Measurements from ENCODE around the gene IER2.

IER2 gene

DNA sequence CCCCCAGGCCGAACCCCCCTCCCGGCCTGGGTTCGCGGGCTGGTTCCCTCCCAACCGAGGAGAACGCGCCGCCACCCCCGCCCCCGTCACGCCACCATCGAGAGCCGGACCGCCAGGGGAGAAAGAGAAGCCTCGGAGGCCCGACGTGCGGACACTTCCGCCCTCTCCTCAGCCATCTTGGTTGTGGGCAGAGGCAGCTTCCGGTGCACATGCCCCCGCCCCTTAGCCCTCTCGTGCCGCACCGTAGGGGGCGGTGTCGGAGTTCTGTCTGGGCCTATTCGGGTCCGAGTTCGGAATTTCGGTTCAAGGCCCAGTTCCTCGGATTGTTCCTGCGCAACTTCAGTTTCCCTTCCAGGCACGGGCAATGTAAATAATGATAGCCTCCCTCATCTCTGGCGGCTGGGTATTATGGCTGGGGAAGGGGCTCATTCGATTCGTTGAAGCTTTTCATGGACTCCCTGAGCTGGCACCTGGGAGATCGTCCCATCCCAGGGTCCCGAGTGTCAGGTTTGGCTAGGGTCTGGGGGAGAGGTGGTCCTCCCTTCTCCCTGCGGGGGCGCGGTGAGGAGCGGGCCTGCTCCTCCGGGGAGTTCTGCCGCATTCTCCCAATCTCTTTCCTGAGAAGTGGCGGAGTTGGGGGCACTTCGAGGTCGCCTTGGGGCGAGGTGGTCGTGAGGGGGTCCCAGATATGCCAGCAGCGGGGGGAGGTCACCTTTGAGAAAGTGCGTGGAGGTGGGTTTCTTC is at the start of gene IER2, which contains the start of gene STX10:
Gene IER2, plus strand, starts transcription at position 225 of the 744 bp plus-strand sequence. CDS start 2,776 bp downstream, outside the sequence.
Gene STX10, minus strand, starts transcription at position 189 of the 744 bp plus-strand sequence. CDS start 202 bp downstream, outside the sequence.
- peak; percentile 68 for TF ChIP-seq CTCF (IDR thresholded peaks at IDR 0.05; ENCODE audit: insufficient read depth, low read length, missing control alignments)
- CTCF ChIA-PET, result interaction anchor here (0.7 to 2.2 kb wide), 10 partner anchors 10 to 185 kb away, joined by 3 to 17 read pairs (median 4); partner anchors contain the start of gene NACC1
- POLR2A ChIA-PET, result interaction anchor here (1.2 to 1.8 kb wide), 5 partner anchors 13 to 111 kb away, joined by 5 to 9 read pairs (median 7); no protein-coding TSS in a partner anchor
- DNase-seq (ENCODE audit: low read depth, low spot score), result no peak
- H3K4me3 ChIP-seq (ENCODE audit: low read depth, low read length), result peak within 1 kb of the TSS; percentile 96

- TF ChIP-seq CTCF (IDR thresholded peaks at IDR 0.05; ENCODE audit: insufficient read depth, low read length, missing control alignments), result peak; percentile 39
- CTCF ChIA-PET, result interaction anchor here (0.6 to 8.0 kb wide), 12 partner anchors 7 to 161 kb away, joined by 3 to 94 read pairs (median 3); no protein-coding TSS in a partner anchor
- POLR2A ChIA-PET, result no interaction called here
- DNase-seq (ENCODE audit: low read depth, low spot score), result no peak
- H3K4me3 ChIP-seq (ENCODE audit: low read depth, low read length), result no peak overlapping the region
Measured at GRCh38 chr19:13100841-13101589, 49.2 kb upstream of the IER2 start.

- TF ChIP-seq CTCF (IDR thresholded peaks at IDR 0.05; ENCODE audit: insufficient read depth, low read length, missing control alignments), result no peak
- CTCF ChIA-PET, result interaction anchor here (0.8 to 8.0 kb wide), 8 partner anchors 8 to 161 kb away, joined by 3 to 94 read pairs (median 4); no protein-coding TSS in a partner anchor
- POLR2A ChIA-PET, result no interaction called here
- no peak for DNase-seq (ENCODE audit: low read depth, low spot score)
- peak overlapping the region; percentile 27; the same call in 1 of the 2 replicates for H3K4me3 ChIP-seq (ENCODE audit: low read depth, low read length)
Measured at GRCh38 chr19:13101590-13102415, 48.4 kb upstream of the IER2 start.

- peak overlapping the region; percentile 27; the same call in 1 of the 2 replicates for H3K4me3 ChIP-seq (ENCODE audit: low read depth, low read length)
- ChIA-PET CTCF (interaction anchor here (1.1 to 8.0 kb wide), 4 partner anchors 9 to 161 kb away, joined by 4 to 94 read pairs (median 5); no protein-coding TSS in a partner anchor), POLR2A (no interaction called here)
- TF ChIP-seq CTCF (IDR thresholded peaks at IDR 0.05; ENCODE audit: insufficient read depth, low read length, missing control alignments), result no peak
- DNase-seq (ENCODE audit: low read depth, low spot score), result no peak
Measured at GRCh38 chr19:13102416-13102665, 47.9 kb upstream of the IER2 start.

GRCh38 chr19:13102666-13103580 is 47.3 kb upstream of the IER2 start, which contains the start of gene LYL1:
Gene LYL1 (minus strand): TSS chr19:13102858. CDS start chr19:13101171, 1,687 bp downstream.
- ChIA-PET CTCF (interaction anchor here (1.1 to 8.0 kb wide), 7 partner anchors 12 to 160 kb away, joined by 3 to 94 read pairs (median 4); no protein-coding TSS in a partner anchor), POLR2A (interaction anchor here (0.7 kb wide), 1 partner anchor 11 kb away, joined by 4 read pairs; no protein-coding TSS in a partner anchor)
- H3K4me3 ChIP-seq (ENCODE audit: low read depth, low read length), result peak within 1 kb of the TSS; percentile 27; the same call in 1 of the 2 replicates
- TF ChIP-seq CTCF (IDR thresholded peaks at IDR 0.05; ENCODE audit: insufficient read depth, low read length, missing control alignments), result no peak
- no peak for DNase-seq (ENCODE audit: low read depth, low spot score)

Data from AG04449 (cell line).